GM18909 (cell line): ENCODE data around the gene PCBP3.
"Not testable (repeated sequence)": the region's sequence is repeated elsewhere in the genome, so short reads cannot be mapped to it uniquely, and the experiment has no call there.

Source experiments
- ATAC-seq: cut with Tn5 transposase; IDR thresholded peaks from one replicate; pipeline ENCODE4 v1.9.1; 2021; ENCODE audit warnings: mild to moderate bottlenecking; ENCODE audit not compliant: unreplicated experiment, poor library complexity

PCBP3 gene

DNA sequence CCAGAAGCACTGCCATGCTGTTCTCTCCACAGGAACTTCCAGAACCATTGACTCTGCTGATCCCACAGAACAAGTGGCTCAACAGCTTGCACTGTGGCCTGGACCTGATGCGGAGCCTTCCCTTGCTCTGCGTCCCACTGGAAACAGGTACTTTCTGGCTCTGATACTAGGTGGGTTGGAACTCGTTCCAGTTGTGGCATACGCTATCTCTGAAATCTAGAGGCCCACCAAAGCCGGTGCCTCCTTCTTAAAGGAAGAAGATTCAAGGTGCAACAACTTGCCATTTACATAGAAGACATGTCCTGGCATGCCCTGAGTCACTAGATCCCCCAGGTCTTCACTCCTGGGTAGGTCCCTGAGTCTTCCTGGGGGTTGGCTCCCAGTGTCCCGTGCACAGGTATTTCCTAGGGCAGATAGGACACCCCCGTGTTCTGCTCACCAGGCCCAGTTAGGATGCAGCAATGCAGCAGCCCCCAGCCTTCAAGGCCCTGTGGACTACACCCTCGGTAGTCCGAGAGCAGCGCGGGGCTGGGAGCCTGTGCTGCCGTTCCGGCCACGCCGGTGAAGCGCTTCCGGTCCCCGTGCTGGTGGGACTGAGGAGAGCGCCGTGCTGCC is 10.8 kb upstream of the PCBP3 start:
- ATAC-seq = no peak

DNA sequence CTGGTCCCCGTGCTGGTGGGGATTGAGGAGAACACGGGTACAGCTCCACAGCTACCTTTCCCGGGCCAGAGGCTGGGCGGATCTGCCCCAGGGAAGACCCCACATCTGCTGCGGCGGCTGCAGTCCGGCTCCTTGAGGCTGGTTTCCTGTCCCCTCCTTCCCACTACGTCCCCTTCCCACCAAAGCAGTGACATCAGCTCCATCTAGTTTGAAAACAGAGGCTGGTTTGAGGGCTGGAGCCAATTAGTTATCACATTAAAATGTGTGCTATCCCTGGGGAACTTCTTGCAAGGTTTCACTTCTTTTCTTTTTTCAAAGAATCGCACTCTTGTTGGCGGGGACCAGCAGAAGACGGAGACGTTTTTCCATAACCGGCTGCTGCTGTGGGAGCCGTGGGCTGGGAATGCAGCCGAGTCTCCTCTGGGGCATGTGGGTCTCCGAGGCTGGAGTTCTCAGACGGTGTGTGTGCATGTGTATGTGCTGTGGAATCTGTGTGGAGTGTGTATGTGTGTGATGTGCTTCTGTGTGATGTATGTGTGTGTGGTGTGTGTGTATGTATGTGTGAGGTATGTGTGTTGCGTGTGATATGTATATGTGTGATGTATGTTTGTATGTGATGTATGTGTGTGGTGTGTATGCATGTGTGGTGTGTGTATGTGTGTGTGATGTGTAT is 8.9 kb upstream of the PCBP3 start:
- ATAC-seq = no peak

DNA sequence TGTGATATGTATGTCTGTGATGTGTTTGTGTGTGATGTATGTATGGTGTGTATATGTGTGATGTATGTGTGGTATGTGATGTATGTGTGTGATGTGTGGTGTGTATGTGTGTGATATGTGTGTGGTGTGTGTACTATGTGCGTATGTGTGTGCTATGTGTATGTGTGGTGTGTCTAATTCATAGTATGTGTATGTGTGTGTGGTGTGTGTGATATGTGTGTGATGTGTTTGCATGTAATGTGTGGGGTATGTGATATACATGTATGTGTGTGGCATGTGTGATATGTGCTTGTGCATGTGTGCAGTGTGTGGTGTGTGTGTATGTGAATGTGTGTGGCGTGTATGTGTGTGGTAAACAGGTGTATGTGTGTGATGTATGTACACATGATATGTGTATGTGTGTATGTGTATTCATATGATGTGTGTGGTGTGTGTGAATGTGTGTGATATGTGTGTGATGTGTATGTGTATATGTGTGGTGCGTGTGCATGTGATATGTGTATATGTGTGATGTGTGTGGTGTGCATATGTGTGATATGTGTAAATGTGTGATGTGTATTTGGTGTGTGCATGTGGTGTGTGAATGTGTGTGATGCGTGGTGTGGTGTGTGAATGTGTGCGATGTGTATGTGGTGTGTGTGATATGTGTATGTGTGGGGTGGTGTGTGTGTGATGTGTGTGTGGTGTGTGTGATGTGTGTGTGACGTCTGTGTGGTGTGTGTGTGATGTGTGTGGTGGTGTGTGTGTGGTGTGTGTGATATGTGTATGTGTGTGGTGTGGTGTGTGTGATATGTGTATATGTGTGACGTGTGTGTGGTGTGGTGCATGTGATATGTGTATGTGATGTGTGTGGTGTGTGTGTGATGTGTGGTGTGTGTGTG is 8.0 kb upstream of the PCBP3 start:
- ATAC-seq = no peak

DNA sequence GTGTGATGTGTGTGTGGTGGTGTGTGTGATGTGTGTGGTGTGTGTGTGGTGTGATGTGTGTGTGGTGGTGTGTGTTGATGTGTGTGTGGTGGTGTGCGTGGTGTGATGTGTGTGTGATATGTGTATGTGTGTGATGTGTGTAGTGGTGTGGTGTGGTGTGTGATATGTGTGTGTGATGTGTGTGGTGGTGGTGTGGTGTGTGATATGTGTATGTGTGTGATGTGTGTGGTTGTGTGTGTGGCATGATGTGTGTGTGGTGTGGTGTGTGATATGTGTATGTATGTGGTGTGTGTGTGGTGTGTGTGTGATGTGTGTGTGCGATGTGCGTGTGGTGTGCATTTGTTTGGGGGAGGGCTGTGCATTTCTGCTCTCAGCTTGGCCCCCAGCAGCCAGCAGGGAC is 7.1 kb upstream of the PCBP3 start:
- ATAC-seq = no peak

DNA sequence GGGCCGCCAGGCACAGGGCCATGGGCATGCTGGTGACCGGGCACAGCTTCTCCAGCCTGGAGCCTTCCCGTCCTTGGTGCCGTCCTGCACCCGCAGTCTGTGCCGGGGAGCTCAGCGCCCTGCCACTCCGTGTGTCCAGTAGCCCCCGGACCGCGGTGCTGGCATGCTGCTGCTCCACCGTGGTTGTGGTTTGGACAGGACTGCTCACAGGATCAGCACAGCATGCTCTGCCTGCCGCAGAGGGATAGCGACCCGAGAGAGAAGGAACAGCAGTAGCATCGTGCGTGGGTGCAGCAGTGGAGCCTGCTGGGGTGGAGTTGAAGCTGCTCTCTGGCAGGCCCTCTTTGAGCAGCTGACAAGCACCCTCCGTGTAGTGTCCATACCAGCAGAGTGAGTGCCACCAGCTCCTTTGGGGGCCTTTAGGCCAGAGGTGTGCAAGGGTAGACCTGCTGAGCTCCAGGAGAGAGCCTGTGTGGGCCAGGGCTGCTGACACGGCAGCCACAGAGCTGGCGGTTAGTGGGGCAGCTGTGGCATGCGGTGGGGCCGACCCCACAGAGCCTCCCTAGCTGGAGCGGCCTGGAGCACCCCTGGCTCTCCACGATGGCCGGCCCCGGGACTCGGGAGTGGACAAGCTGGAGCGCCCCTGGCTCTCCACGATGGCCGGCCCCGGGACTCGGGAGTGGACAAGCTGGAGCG is 6.4 kb upstream of the PCBP3 start:
- ATAC-seq = no peak

DNA sequence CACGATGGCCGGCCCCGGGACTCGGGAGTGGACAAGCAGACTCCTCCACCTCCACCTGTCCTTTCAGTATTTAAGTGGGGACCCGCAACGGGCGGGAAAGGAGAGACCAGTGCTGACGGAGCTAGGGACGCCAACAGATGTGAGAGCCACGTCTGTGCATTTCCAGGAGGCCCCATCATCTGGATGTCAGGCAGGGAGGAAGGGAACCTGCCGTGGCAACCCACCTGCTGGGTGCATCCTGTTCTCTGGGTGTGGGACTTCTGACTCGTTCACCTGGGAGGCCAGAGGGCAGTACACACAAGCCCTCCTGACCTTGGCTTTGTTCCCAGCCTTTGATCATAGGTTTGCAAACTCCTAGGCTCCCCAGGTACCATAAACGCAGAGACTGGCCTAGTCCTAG is 5.6 kb upstream of the PCBP3 start:
- no peak for ATAC-seq

DNA sequence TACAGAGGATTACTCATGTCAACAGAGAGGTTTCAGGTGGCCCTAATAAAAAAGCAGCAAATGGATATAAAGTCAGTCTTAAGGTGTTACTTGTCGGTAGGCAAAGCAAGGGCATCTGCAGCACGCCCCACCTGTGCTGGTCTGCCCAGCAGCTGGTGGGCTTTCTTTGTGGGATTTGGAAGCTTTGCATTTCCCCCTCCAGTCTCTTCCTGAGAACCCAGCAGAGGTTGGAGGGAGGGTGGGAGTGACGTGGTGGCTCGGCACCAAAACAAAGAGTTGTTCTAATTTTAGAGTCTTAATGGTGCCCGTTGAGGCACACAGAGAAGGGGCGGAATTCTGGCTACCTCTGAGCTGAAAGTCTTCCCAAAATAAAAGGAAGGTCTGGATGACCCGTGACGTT is 4.8 kb upstream of the PCBP3 start:
- no peak for ATAC-seq

DNA sequence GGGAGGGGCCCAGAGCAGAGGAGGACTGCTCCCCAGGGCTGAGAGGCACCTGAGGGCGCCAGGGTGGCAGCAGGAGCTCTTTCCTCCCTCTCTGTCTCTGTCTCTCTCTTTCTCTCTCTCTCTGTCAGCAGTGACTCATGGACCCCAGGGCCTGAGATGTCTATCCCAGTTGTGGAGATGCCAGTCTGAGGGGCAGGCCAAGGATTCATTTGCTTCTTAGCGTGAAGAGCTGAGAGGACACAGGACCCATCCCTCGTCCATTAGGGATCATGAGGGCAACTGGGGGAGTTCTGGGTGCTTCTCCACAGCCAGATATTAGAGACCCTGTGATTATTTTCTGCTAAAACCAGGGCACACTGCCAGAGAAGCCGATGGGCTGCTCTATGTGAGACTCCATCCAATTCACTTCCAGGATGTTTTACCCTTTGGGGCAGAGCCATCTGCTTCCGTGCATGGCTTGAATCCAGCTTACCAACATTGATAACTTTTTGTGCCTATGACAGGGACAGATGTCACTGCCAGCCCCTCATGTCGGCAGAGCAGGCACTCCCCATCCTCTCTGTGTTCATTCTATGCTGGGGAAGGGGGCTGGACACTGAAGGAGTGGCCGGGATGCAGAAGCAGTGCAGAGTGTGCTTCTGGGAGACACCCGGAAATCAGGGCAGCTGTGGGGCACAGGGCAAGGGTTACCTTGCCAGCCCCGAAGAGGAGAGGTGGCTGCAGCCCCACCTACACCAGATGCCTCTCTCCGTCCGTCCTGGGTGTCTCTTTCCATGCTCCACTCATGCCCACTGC is 4.1 kb upstream of the PCBP3 start:
- ATAC-seq = no peak

DNA sequence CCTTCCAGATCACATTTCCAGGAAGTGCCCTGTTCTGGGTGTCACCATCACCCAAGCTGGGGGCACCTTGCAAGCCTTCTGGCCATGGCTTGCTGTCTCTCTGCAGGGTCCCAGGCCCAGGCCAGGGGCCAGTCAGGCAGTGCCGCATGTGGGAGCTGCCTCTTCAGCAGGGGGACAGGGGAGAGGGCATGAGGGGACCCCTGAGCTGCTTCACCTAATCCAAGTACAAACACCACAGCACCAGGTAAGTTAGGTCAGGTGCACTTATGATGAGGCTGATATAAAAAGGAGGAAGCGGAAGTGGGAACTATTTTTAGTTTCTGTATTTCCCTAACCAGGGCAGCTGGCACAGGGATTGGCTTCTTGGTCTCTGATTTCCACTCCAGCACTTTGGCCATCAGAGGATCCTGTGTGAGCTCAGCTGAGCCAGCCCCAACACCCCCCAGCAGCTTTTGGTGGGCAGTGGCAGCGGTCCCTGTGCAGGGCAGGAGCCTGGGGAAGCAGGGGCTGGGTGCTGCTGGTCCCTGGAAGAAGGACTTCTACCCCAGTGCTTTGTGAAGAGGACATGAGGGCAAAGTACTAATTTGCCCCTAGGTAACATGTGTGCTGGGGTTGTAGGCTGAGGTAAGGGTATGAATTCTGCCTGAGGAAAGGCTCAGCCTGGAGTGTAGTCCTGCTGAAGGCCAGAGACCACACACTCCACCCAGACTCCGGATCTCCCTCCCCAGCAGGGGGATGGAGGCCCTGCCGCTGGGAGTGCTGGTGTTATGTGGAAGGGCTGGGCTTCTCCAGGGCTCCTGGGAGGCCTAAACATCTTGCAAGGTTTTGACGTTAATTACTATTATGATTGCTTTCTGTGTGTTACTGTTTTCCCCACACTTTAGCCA is 3.3 kb upstream of the PCBP3 start:
- ATAC-seq = no peak

DNA sequence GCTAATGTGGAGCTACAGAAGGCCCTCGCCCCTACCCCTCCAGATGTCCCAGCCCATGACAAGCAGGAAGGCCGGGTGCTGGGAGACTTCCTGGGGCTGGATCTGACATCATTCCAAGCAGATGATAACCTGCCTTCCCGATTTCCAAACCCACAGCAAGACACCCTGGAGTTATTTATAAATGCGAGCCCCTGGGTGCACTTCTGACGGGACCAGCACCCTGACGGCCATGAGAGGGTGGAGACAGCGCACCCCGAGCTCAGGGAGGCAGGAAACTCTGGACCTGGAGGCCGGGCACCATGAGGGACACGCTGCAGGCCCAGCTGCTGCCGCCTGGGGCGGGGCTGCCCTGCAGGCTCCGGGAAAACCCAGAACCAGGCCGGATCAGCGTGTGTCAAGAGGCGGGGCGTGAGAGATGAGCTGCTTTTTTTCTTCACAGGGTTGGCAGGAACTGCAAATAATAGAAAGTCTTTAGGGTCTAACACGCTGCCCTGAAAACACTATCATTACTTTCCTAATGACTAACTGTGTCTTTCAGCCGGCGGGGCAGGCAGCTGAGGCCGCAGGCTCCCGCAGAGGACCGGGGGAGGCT is 2.5 kb upstream of the PCBP3 start:
- no peak for ATAC-seq

DNA sequence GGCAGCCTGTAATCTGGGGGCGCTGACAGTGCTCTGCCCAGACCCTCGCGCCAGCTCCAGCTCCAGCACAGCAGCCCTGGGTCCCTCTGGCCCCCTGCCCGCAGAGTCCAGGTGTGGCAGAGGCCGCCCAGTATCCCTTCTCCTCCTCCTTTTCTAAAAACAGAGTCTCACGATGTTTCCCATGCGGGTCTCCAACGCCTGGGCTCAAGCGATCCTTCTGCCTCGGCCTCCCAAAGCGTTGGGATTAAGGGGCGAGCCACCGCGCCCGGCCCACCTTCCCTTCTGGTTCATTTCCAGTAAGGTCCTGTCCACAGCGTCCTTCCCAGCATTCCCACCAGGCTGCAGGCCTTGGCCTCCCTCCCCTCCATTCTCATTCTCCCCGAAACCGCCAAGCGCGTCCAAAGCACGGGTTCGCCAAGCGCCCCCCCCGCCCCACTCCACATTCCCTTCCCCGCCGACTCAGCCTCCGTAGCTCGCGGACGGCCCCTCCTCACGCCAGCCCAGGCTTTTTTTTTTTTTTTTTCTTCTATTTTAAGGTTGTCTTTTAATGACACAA is 2.0 kb upstream of the PCBP3 start:
- ATAC-seq = no peak

DNA sequence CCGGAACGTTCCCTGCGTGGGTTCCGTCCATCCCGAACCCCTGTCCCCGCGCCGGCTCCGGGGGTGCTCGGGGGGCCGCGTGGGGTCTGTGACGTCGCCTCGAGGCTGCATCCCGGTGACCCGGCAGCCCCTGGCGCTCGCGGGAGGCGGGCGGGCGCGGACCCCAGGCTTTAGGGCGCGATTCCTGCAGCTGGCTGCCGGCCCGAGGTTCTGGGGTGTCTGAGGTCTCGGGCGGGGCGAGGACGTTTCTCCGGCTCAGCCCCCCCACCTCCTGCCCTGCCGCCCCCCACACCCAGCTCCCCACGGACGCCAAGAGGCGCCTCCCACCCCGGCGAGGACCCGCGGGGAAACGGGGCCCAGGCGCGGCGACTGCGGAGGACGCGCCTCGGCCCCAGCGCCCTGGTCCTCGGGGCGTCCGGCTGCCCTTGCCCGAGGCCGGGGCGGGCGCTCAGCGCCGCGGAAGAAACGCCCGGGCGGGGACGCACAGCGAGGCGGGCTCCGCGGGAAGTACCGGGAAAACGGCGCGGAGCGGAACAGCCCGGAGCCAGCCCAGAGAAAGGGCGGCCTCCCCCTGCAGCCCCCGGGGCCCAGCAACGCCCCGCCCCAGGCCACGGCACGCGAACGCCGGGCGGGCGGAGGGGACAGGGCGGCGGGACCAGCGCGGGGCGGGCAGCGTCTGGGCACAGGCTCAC is 1.3 kb upstream of the PCBP3 start:
- ATAC-seq = no peak

DNA sequence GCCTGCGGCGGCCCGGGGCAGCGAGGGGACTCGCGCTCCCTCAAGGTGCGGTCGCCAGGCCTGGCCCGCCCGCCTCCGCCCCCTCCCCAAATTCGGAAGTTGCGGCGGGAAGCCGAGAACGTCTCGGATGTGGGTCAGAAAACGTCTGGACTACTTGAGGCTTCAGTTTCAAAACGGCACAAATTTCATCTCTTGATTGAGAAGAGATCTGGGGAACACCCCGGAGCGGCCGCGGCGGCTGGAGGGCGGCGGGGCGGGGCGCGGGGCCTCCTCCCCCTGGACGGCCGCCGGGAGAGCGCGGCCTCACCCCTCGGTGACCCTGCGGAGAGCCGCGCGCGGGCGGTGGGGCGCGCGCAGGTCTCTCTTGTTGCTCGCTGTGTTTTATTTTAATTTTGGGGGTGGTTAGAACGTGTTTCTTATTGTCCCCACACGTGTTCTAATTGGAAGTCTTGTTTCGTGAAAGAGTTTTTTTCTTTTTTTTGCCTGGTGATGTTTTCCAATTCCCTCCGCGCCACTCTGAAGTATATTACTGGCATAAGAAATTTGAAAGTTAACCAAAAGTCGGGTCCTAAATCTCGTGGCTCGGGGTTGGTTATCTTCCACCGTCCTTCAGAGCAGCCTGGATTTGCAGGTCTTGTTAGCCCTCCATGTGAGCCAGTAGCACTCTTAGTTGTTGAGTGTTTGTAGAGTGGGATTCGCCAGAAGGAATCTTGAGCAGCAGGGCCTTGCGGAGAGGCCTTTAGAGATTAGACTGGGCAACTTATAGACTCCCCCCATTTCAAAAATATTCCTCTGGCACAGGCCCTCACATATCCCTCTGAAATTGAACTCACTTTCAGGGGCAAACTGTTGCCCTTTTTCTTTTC is 749 bp downstream of the PCBP3 start:
- ATAC-seq = no peak

DNA sequence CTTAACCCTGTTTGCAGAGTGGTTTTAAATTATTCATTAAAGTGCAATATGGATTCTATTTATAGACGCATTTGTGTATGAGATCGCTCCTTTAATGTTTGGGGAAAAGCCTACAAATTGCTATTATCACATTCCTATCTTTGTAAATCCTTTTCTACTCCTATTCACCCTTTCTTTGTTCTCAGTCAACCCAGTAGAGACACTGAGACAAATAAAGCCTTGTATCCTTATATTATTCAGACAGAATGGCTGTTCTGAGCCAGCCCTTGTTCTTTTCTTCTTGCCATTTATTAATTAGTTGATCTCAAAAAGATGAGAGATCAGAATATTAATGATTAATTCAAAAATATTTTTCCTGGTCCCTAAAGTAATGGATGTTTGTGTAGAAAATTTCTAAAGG is 8.4 kb downstream of the PCBP3 start:
- ATAC-seq = no peak

DNA sequence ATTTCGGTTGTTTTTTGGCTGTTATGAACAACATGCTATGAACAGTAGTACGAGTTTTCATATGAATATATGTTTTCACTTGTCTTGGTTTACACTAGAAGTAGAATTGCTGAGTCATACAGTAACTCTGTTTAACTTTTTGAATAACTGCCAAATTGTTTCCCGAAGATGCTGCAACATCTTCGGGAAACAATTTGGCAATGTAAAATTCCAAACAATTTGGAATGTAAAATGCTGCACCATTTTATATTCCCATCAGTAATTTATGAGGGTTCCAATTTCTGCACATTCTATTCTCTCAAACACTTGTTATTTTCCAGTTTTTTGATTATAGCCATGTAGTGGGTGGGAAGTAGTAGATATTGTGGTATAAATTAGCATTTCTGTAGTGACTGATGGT is 11.6 kb downstream of the PCBP3 start:
- no peak for ATAC-seq

DNA sequence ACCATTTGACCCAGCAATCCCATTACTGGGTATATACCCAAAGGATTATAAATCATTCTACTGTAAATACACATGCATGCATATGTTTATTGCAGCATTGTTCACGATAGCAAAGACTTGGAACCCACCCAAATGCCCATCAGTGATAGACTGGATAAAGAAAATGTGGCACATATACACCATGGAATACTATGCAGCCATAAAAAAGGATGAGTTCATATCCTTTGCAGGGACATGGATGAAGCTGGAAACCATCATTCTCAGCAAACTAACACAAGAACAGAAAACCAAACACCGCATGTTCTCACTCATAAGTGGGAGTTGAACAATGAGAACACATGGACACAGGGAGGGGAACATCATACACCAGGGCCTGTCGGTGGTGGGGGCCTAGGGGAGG is 12.6 kb downstream of the PCBP3 start:
- ATAC-seq = not testable (repeated sequence)
